Activated T-cell treated with anti-CD3 and anti-CD28 coated beads, Interleukin-2, amount 50 U/mL, for 72 hours (primary cell): ENCODE results near the gene PIK3IP1. TPM values are rescaled to one million over a fixed set of nuclear protein-coding genes. Genes with fewer than 3 reads are reported as not detected.

ENCODE experiments used
- total RNA-seq, 2 donors: library from RNA; stranded (reverse); gene quantifications; one replicate each; pipeline ENCODE4 v1.2.3, GENCODE V29; 2022

The PIK3IP1 gene
- total RNA-seq, 2 donors from 2014 or later: 34.1 to 39.5 TPM

Other genes with a start within 250 kb of the PIK3IP1 start
- 10 to 100 TPM; 33.1 to 40.2 TPM for gene SMTN, start 211.2 kb downstream of the PIK3IP1 start, total RNA-seq
- gene SELENOM, start 184.9 kb downstream of the PIK3IP1 start, total RNA-seq: 10 to 100 TPM in 1 of 2 donors, 1 to 10 TPM in 1; 6.8 to 13.5 TPM
- under 1 TPM; 0.29 to 0.37 TPM for gene INPP5J, start 169.5 kb downstream of the PIK3IP1 start, total RNA-seq
- not detected for gene PLA2G3, start 152.0 kb downstream of the PIK3IP1 start, total RNA-seq
- gene RNF185, start 132.3 kb downstream of the PIK3IP1 start, total RNA-seq: 10 to 100 TPM; 26.9 to 27.8 TPM
- gene LIMK2, start 80.2 kb downstream of the PIK3IP1 start, total RNA-seq: 10 to 100 TPM; 36.2 to 37.0 TPM
- gene PATZ1, start 53.9 kb upstream of the PIK3IP1 start, total RNA-seq: 10 to 100 TPM; 22.9 to 26.4 TPM
- 100 to 1,000 TPM; 126 to 137 TPM for gene DRG1, start 107.1 kb upstream of the PIK3IP1 start, total RNA-seq
- 10 to 100 TPM; 46.9 to 48.6 TPM for gene EIF4ENIF1, start 197.4 kb upstream of the PIK3IP1 start, total RNA-seq
- gene SFI1, start 204.0 kb upstream of the PIK3IP1 start, total RNA-seq: 100 to 1,000 TPM; 285 to 342 TPM